HG02588 (cell line): Measurements from ENCODE around the gene SERPIND1.
"Not testable (repeated sequence)": the region's sequence is repeated elsewhere in the genome, so short reads cannot be mapped to it uniquely, and the experiment has no call there.

Experiments
- ATAC-seq: cut with Tn5 transposase; IDR thresholded peaks from one replicate; pipeline ENCODE4 v1.9.1; 2021; ENCODE audit warnings: mild to moderate bottlenecking, moderate library complexity; ENCODE audit not compliant: unreplicated experiment

The SERPIND1 gene

GRCh38 chr22:20773793-20774212, at the start of gene SERPIND1:
Gene SERPIND1, plus strand, starts transcription at chr22:20774113. Its CDS starts 5,200 bp downstream, at chr22:20779313.
- no peak for ATAC-seq

GRCh38 chr22:20724676-20725454, 49.0 kb upstream of the SERPIND1 start:
- ATAC-seq: no peak

- ATAC-seq: no peak
These were observed 47.8 kb upstream of the SERPIND1 start for GRCh38 chr22:20725987-20726558.

DNA sequence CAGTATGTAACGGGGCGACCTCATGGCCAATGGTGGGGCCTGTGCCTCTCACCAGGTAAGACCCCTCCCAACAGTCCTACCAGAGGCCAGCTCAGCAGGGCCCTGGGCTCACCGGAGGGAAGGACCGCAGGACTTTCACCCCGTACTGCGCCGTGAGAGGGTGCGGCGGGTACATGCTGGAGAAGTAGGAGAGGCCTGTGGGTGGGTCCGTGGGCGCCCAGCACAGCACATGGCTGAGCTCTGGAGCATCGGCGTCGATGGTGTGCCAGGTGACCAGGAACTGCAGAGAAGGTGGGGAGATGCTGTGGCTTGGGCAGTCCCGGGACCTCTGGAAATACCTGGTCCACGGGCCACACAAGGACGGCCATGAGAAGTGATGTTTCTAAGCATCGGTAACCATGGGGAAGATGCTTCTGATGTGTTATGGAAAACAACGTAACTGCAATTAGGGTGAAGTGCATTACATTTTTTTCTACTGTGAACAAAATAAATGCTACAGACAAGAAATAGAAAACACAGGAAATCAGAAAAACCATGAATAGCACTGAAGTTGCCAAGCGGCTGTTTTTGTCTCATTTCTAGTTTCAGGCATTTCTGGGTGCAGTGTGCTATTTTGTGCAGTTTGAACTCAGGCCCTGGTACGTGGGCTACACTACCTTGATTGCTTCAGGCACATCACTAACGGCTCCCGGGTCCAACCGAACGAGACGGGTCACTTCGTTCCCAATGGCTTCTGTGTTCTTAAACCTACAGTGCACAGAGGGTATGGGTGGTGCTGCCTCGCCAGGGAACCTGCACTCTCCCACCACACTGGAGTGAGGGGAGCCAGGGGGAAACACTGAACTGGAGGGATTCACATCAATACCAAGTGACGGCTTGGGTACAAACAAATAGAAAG, 46.5 kb upstream of the SERPIND1 start:
- ATAC-seq: no peak

GRCh38 chr22:20728523-20729190, 45.3 kb upstream of the SERPIND1 start:
- no peak for ATAC-seq

DNA sequence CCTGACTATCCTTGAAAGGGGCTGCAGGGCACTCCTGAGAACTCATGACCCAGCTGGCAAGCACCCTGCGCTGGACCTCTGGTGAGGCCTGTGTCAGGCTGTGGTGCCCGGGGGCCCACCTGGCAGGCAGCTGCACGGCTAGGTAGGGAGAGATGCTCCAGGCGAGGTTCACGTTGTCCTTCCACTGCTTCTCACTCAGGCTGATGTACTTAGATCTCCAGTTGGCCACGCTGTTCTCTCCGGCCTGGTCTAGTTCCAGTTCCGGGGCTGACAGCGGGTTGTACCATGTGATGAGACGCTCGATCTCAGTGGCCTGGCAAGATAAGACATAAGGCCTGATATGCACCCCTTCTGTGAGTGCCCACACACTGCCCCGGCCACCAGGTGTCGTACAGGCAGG, 44.7 kb upstream of the SERPIND1 start:
- ATAC-seq: no peak

DNA sequence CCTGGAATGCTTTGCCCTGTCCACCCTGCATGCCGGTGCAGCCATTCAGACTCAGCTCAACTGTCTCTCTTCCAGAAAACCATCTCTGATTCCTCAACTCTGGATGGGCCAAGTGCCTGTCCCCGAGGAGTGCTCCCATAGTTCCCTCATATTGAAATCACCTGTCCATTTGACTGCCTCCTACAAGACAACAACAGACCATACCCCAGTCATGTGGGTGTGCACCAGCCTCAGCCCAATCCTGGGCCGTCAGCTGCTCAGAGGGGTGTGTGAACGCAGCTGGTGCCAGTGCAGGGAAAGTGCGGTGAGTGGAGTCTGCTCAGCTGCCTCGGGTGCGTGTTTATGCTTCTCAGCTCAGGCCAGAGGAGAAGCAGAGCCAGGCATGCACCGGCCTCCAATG, 41.5 kb upstream of the SERPIND1 start:
- ATAC-seq: not testable (repeated sequence)

GRCh38 chr22:20735356-20736162, 38.4 kb upstream of the SERPIND1 start:
- ATAC-seq: not testable (repeated sequence)

DNA sequence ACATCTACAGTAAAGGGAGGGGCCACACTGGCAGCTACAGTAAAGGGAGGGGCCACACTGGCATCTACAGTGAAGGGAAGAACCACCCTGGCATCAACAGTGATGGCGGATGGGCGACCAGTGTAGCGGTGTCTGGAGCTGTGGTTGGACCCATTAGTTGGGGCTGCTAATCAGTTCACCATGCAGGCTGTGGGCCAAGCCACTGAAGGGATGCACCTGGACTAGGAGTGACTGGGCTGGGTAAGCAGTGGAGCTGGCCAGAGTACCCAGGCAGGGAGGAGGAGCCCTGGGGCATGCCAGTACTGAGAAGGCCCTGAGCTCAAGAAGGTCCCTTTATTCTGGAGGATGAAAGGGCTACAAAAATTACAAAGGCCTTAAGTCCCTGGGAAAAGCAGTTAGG, 37.0 kb upstream of the SERPIND1 start:
- not testable (repeated sequence) for ATAC-seq

DNA sequence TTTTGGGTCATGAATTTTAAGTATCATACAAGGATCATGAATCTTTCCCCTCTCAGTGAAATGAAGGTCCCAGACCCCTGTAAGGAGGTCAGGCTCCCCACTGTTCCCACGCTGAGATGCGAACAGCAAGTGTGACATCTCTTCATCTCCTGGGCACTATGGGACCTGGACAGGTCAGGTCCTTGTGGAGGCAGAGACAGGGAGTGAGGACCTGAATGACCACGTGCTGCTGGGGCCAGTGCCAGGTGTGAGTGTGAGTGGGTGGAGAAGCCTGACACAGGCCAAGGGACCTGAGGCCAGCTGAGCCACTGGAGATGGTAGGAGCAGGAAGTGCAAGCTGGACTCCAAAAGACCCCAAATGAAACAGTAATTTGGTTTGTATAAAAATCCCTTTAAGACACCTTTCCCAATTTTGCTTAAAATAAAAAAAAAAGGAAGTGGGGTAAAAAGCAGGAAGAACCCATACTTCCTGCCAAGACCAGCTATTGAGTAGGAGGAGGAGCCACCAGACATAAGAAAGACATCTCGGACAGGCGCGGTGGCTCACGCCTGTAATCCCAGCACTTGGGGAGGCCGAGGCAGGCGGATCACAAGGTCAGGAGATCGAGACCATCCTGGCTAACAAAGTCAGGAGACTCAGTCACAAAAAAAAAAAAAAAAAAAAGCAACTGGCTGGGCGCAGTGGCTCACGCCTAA, 35.4 kb upstream of the SERPIND1 start:
- no peak for ATAC-seq

- ATAC-seq: no peak
These were observed 33.5 kb upstream of the SERPIND1 start for GRCh38 chr22:20740222-20740951.

GRCh38 chr22:20741008-20741633, 32.8 kb upstream of the SERPIND1 start:
- ATAC-seq: no peak

GRCh38 chr22:20741634-20742581, 32.0 kb upstream of the SERPIND1 start:
- ATAC-seq: no peak

DNA sequence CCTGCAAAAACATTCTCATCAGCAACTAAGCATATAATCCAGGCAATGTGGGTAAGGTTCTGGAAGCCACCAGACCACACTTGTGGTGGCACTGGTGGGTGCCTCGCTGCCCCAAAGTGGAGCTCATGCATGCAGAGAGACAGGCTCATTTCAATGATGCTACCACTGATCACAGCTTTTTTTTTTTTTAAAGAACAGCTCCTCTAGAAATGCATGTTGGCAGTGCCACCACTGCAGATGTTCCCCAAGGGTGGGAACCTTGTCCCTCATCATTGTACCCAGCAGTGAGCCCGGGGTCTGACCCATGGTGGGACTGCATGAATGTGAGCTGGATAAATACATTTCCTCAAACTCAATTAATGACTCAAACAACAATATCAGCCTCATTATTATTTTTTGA, 31.1 kb upstream of the SERPIND1 start:
- no peak for ATAC-seq

DNA sequence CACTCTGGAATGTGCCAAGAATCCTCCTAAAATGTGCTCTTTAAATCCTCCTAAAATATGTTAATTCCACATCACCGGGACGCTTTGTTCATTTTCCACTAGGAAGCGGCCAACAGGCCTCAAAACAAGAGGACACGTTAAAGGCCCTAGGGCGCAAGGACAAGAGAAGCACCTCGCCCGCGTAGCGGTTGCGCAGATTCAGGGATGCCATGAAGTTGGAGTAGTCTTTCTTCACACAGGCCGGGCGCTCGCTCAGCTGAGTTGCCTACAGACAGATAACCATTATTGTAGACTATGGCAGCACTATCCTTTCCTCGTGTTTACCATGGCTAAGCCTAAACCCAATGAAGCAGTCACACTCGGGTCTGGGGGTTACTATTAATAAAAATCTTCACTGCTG, 29.5 kb upstream of the SERPIND1 start:
- no peak for ATAC-seq

DNA sequence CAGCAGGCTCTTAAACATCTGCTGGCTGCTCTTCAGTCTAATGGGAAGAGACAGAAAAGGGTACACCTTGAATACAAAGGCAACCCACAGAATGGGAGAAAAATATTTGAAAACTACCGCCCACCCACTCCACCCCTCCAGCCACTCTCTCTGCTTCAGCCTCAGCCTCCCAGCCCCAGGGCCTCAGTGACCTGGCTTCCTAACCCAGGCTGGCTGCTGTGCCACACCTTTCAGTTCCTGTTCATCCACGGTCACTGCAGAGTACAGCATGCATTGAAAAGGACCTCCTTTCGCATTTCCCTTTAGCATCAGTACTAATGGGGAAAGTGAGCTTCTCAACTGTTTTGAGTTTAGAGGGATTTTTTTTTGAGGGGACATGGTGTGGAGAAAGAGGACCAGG, 28.8 kb upstream of the SERPIND1 start:
- no peak for ATAC-seq

GRCh38 chr22:20746431-20747189, 27.3 kb upstream of the SERPIND1 start:
- ATAC-seq: no peak
